Measurements from ENCODE around the gene PCP2. TPM values are rescaled to one million over a fixed set of nuclear protein-coding genes. Genes with fewer than 3 reads are reported as not detected.
A peak's percentile ranks its signal among the peaks of the same experiment; 100 is the strongest.

Gene PCP2
- total and polyA plus RNA-seq, 7 donors = 1.0 TPM; not detected in 6

DNA sequence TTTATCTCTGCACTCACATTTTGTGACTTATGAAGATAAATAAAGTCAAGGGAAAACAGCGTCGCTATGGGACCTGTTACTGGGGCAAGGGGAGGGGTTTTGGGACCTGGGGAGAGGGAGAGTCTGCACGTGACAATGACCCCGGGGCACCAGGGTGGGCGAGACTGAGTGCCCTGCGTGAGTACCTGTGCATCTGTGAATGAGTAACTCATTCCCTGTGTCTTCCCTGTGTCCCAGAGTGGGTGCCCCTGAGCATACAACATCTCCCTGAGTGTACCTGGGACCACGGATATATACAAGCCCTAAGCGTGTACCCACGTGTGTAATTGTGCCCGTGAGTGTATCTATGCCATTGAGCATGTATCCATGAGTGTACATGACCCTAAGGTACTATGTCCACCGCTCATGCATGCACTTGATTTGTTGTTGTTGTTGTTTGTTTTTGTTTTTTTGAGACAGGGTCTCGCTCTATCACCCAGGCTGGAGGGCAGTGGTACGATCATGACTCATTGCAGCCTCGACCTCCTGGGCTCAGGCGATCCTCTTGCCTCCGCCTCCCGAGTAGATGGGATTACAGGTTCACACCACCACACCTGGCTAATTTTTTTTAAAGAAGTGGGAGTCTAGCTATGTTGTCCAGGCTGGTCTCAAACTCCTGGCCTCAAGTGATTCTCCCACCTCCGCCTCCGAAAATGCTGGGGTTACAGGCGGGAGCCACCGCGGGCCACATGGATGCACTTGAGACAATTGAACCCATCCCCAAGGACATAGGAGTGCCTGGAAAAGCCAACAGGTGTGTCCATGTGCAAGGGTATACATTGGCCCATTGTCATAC is 46.5 kb upstream of the PCP2 start:
- Histone ChIP-seq H3K9me3 (no peaks in the 10 kb centered on the region), H3K4me1 (peaks cover 0 to 22% (median 14%) of the 10 kb centered on the region in 4 donors), H3K4me3 (peak overlapping the region in 3 of 4 donors; percentile 94 to 98 (median 98)), H3K27me3 (peaks cover 0 to 44% (median 15%) of the 10 kb centered on the region in 3 donors), H3K36me3 (peaks cover 0 to 25% (median 19%) of the 10 kb centered on the region in 4 donors), H3K27ac (peak overlapping the region in 1 of 4 donors; percentile 90)
- TF ChIP-seq POLR2A (IDR thresholded peaks at IDR 0.05) = no peak
- no peak for TF ChIP-seq CTCF (IDR thresholded peaks at IDR 0.05)
- no peak for TF ChIP-seq EP300 (IDR thresholded peaks at IDR 0.05)
- TF ChIP-seq POLR2AphosphoS5 (IDR thresholded peaks at IDR 0.05) = no peak
- intact Hi-C loops (cut with DNase I) = loop anchor here (1.0 to 5.0 kb wide), 4 partner anchors 28 to 122 kb away; partner anchors contain the start of genes PET100 and XAB2
- no peak for DNase-seq
- WGBS, 2 donors = 31 to 53% methylated on average over 22 of the region's 22 CpGs

DNA sequence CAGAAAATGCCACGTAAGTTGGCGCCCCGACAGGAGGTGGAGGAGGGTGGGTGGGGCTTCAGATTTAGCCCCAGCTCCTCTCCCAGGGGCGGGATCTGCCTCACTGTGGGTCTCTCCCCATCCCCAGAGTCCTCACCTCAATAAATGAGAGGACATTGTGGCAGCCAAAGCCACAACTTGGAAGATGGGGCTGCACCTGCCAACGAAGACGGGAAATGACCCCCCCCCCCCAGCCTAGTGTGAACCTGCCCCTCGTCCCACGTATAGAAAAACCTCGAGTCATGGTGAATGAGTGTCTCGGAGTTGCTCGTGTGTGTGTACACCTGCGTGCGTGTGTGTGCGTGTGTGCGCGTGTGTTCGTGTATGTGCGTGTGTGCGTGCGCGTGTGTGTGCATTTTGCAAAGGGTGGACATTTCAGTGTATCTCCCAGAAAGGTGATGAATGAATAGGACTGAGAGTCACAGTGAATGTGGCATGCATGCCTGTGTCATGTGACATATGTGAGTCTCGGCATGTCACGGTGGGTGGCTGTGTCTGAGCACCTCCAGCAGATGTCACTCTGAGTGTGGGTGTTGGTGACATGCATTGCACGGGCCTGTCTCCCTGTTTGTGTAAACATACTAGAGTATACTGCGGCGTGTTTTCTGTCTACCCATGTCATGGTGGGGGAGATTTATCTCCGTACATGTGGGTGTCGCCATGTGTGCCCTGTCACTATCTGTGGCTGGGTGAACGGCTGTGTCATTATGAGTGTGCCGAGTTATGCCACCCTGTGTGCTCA is 45.6 kb upstream of the PCP2 start:
- peaks cover 0 to 21% (median 19%) of the 10 kb centered on the region in 4 donors for H3K36me3 ChIP-seq
- DNase-seq = no peak
- no peak overlapping the region for H3K4me3 ChIP-seq
- TF ChIP-seq CTCF (IDR thresholded peaks at IDR 0.05) = no peak
- TF ChIP-seq POLR2A (IDR thresholded peaks at IDR 0.05) = no peak
- H3K4me1 ChIP-seq = peaks cover 0 to 22% (median 14%) of the 10 kb centered on the region in 4 donors
- no peak overlapping the region for H3K27ac ChIP-seq
- H3K9me3 ChIP-seq = no peaks in the 10 kb centered on the region
- intact Hi-C loops (cut with DNase I) = no loop called here
- WGBS, 2 donors = 28 to 45% methylated on average over 30 of the region's 30 CpGs
- H3K27me3 ChIP-seq = peaks cover 0 to 44% (median 15%) of the 10 kb centered on the region in 3 donors

GRCh38 chr19:7677669-7678311 is 44.3 kb upstream of the PCP2 start:
- Histone ChIP-seq H3K4me1 (peaks cover 0 to 22% (median 14%) of the 10 kb centered on the region in 4 donors), H3K27me3 (peaks cover 0 to 46% (median 22%) of the 10 kb centered on the region in 3 donors), H3K36me3 (peaks cover 0 to 7% (median 7%) of the 10 kb centered on the region in 4 donors), H3K27ac (no peak overlapping the region), H3K4me3 (no peak overlapping the region), H3K9me3 (no peaks in the 10 kb centered on the region)
- 46 to 58% methylated on average over 12 of the region's 12 CpGs for WGBS, 2 donors
- no peak for DNase-seq
- TF ChIP-seq POLR2A (IDR thresholded peaks at IDR 0.05) (no peak), EP300 (IDR thresholded peaks at IDR 0.05) (no peak), POLR2AphosphoS5 (IDR thresholded peaks at IDR 0.05) (no peak), CTCF (IDR thresholded peaks at IDR 0.05) (no peak)
- intact Hi-C loops (cut with DNase I) = no loop called here

DNA sequence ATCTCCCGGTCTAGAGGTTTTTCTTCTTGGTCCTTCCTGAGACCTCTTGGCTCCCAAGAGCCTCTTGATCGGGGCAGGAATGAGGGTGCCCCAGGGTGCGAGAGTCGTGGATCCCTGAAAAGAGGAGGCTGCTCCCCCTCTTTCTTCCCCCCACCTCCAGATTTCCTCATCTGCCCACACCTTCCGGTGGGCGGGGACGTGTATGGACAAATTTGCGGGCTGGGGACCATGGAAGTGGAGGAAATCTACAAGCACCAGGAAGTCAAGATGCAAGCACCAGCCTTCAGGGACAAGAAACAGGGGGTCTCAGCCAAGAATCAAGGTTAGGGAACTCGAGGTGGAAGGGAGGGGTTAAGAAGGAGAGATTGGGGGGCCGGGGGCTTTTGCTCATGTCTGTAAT is 43.3 kb upstream of the PCP2 start, which contains the start of gene MCEMP1:
TSS of gene MCEMP1 (plus strand) at position 237 of the 400 bp plus-strand sequence. CDS start at position 268, 31 bp downstream.
- intact Hi-C loops (cut with DNase I) = no loop called here
- H3K27ac ChIP-seq = no peak within 1 kb of the TSS
- WGBS, 2 donors = 31 to 48% methylated on average over 10 of the region's 10 CpGs
- peaks cover 0 to 15% (median 7%) of the 10 kb centered on the region in 4 donors for H3K4me1 ChIP-seq
- no peaks in the 10 kb centered on the region for H3K9me3 ChIP-seq
- H3K36me3 ChIP-seq = no peaks in the 10 kb centered on the region
- no peak for DNase-seq
- peak within 1 kb of the TSS in 1 of 4 donors; percentile 5 for H3K4me3 ChIP-seq
- peaks cover 0 to 54% (median 26%) of the 10 kb centered on the region in 3 donors for H3K27me3 ChIP-seq
- TF ChIP-seq POLR2A (IDR thresholded peaks at IDR 0.05) (no peak), CTCF (IDR thresholded peaks at IDR 0.05) (no peak), POLR2AphosphoS5 (IDR thresholded peaks at IDR 0.05) (no peak), EP300 (IDR thresholded peaks at IDR 0.05) (no peak)
